Measurements from ENCODE around the gene OPCML. TPM values are rescaled to one million over a fixed set of nuclear protein-coding genes. Genes with fewer than 3 reads are reported as not detected.

OPCML gene
- polyA plus RNA-seq, 3 donors = not detected

DNA sequence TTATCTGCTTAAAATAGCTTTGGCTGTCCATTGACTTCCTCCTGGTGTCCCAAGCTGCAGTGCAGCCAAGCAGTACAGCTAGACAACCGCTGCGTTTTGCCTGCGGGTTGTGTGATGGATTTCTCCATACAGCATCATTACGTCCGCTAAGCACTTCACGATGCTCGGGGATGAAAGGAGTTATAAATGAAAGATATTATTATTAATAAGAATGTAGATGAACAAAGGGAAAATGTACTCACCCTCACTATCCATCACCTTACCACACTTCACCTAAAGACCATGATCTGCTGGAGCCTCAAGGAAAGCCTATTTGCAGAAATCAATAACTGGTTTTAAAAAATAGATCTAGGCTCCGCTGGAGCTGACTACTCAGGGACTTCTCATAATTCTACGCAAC is 509.1 kb downstream of the OPCML start:
- Histone ChIP-seq H3K36me3 (replicated peaks in 1 of 2; ENCODE audit: control insufficient read depth in 1 of 2, insufficient read depth in 2 of 2, low read length in 2 of 2) (no peaks in the 10 kb centered on the region), H3K4me2 (replicated peaks; ENCODE audit: extremely low read depth, low read length, poor library complexity, severe bottlenecking) (no peak overlapping the region), H3K4me3 (replicated peaks in 1 of 3; ENCODE audit: low read depth in 2 of 3, low read length in 3 of 3) (no peak overlapping the region), H3K9ac (ENCODE audit: insufficient read depth, low read length, poor library complexity, severe bottlenecking) (no peak overlapping the region), H3K4me1 (ENCODE audit: control insufficient read depth in 1 of 2, insufficient read depth in 2 of 2, low read length in 2 of 2) (no peaks in the 10 kb centered on the region), H4K20me1 (ENCODE audit: insufficient read depth, low read length) (no peaks in the 10 kb centered on the region), H3K9me3 (replicated peaks in 1 of 2; ENCODE audit: control insufficient read depth in 1 of 2, insufficient read depth in 1 of 2, low read length in 2 of 2) (no peaks in the 10 kb centered on the region), H2AFZ (ENCODE audit: insufficient read depth, low read depth, low read length, poor library complexity, severe bottlenecking) (no peak overlapping the region), H3K27ac (ENCODE audit: low read depth in 1 of 2, low read length in 2 of 2) (no peak overlapping the region), H3K27me3 (ENCODE audit: control insufficient read depth in 2 of 2, insufficient read depth in 2 of 2, low read length in 2 of 2) (no peaks in the 10 kb centered on the region), H3K79me2 (ENCODE audit: insufficient read depth, low read length) (no peaks in the 10 kb centered on the region)
- Mint-ChIP-seq H3K36me3 (no peaks in the 10 kb centered on the region), H3K27me3 (ENCODE audit: low read depth in 3 of 3) (no peaks in the 10 kb centered on the region), H3K4me1 (no peaks in the 10 kb centered on the region), H3K9me3 (peaks cover 0 to 3% (median 0%) of the 10 kb centered on the region in 7 donors), H3K4me3 (no peak overlapping the region), H3K27ac (no peak overlapping the region)
- intact Hi-C loops (cut with micrococcal nuclease) = no loop called here
- no peak for TF ChIP-seq CTCF (IDR thresholded peaks at IDR 0.05)
- WGBS (ENCODE audit: insufficient coverage) = no CpG with 5 or more reads among the region's 9 CpGs
- DNase-seq = no peak

GRCh38 chr11:133021553-133021952 is 510.7 kb downstream of the OPCML start:
- Histone ChIP-seq H3K27me3 (ENCODE audit: control insufficient read depth in 2 of 2, insufficient read depth in 2 of 2, low read length in 2 of 2) (no peaks in the 10 kb centered on the region), H3K79me2 (ENCODE audit: insufficient read depth, low read length) (no peaks in the 10 kb centered on the region), H2AFZ (ENCODE audit: insufficient read depth, low read depth, low read length, poor library complexity, severe bottlenecking) (no peak overlapping the region), H3K9me3 (replicated peaks in 1 of 2; ENCODE audit: control insufficient read depth in 1 of 2, insufficient read depth in 1 of 2, low read length in 2 of 2) (no peaks in the 10 kb centered on the region), H3K4me3 (replicated peaks in 1 of 3; ENCODE audit: low read depth in 2 of 3, low read length in 3 of 3) (no peak overlapping the region), H3K36me3 (replicated peaks in 1 of 2; ENCODE audit: control insufficient read depth in 1 of 2, insufficient read depth in 2 of 2, low read length in 2 of 2) (no peaks in the 10 kb centered on the region), H3K4me2 (replicated peaks; ENCODE audit: extremely low read depth, low read length, poor library complexity, severe bottlenecking) (no peak overlapping the region), H4K20me1 (ENCODE audit: insufficient read depth, low read length) (no peaks in the 10 kb centered on the region), H3K27ac (ENCODE audit: low read depth in 1 of 2, low read length in 2 of 2) (no peak overlapping the region), H3K4me1 (ENCODE audit: control insufficient read depth in 1 of 2, insufficient read depth in 2 of 2, low read length in 2 of 2) (no peaks in the 10 kb centered on the region), H3K9ac (ENCODE audit: insufficient read depth, low read length, poor library complexity, severe bottlenecking) (no peak overlapping the region)
- Mint-ChIP-seq H3K36me3 (no peaks in the 10 kb centered on the region), H3K27me3 (ENCODE audit: low read depth in 3 of 3) (no peaks in the 10 kb centered on the region), H3K9me3 (peaks cover 0 to 3% (median 0%) of the 10 kb centered on the region in 7 donors), H3K4me1 (no peaks in the 10 kb centered on the region), H3K27ac (no peak overlapping the region), H3K4me3 (no peak overlapping the region)
- intact Hi-C loops (cut with micrococcal nuclease) = no loop called here
- TF ChIP-seq CTCF (IDR thresholded peaks at IDR 0.05) = no peak
- WGBS (ENCODE audit: insufficient coverage) = 53% methylated on average over 6 of the region's 7 CpGs
- no peak for DNase-seq
